DMS114 treated with DMSO at 0.1 percent for 48 hours (cell line): ENCODE measurements around the gene RBMS2.
A peak's percentile ranks its signal among the peaks of the same experiment; 100 is the strongest.

Experiments
- DNase-seq: peaks from one replicate; lab custom pipeline; 2025; ENCODE audit not compliant: unreplicated experiment; lab: John Stamatoyannopoulos, UW

The RBMS2 gene

GRCh38 chr12:56581418-56582145 is 60.0 kb downstream of the RBMS2 start:
- DNase-seq = no peak

DNA sequence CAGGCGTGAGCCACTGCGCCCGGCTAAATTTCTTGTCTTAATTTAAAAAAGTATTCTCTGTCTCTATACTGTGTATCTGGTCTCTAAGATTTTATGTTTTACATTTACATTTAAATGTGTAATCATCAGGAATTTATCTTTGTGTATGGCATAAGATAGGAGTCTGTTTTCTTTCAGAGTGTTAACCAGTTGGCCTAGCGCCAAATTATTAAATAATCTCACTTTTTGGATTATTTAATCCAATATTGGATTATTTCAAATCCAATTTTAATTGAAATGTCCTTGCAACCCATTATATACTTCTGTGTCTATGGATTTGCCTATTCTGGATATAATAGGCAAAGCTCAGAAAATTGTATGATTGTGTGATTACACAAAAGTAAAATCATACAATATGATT is 63.5 kb downstream of the RBMS2 start:
- no peak for DNase-seq

DNA sequence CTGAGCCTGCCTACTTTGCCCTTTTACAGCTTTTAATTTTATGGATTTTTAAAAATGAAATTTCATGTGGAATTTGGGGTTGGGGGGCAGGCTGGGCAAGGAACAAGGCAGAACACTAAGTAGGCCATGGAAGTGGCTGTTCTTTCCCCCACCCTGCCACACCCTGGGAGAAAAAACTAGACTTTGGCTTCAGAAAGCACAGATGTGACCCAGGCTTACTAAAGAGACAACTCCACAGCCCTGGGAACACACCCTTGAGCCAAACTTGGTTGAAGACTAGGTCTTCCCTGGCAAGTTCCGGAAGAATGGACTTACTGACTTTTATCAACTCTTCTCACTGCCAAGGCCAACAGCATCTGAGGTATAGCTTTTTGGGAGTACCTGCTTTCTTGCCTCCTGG is 68.2 kb downstream of the RBMS2 start:
- no peak for DNase-seq

GRCh38 chr12:56590237-56590830 is 68.7 kb downstream of the RBMS2 start:
- DNase-seq = peak; percentile 21

GRCh38 chr12:56591126-56591525 is 69.5 kb downstream of the RBMS2 start:
- no peak for DNase-seq

DNA sequence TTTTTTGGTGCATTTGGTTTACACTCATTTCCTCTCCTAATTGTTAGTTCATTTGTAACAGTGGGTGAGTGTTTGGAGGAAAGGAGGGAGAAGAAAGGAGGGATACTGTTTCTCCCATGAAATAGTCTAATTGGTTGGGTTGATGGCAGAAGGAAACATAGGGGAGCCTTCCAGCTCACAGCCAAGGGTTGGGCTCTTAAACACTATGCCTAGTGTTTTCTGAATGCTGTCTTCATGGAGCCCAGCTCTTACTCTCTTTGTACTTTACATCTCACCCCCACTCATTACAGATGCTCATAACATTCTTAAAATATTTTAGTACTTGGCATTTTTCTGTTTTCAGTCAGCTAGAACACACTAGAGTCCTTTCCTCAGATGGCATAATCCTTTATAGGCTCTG is 70.3 kb downstream of the RBMS2 start:
- DNase-seq = no peak

DNA sequence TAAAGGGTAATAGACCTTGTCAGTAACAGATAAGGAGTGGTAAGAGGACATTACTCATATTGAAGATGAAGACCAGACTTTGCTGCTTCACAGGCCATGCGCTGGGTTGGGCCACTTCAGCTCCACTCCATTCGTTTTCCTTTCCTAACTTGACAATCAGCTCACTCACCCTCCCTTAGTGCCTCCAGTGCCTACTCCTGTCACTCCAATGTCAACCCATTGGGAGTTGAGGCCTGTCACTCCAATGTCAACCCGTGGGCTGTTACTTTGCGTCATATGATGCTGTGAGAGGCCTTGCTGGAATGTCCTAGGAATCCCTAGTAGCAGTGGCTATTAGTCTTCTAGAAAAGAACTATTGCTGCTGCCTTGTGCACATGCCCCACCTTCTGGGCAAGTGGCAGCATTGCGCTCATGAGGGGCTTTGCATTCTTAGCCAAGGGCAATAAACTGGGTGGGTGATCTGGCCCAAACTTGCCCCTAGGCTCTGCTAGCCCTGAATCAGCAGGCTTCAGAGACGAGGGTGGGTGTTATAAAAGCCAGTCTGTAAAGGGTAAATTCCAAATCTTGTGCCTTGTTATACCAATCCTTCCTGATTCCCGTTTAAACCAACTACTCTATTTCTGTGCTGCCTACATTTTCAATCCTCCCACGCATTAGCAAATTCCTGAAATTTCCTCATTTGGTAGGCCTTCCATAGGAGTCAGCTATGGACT is 72.4 kb downstream of the RBMS2 start:
- peak; percentile 47 for DNase-seq

DNA sequence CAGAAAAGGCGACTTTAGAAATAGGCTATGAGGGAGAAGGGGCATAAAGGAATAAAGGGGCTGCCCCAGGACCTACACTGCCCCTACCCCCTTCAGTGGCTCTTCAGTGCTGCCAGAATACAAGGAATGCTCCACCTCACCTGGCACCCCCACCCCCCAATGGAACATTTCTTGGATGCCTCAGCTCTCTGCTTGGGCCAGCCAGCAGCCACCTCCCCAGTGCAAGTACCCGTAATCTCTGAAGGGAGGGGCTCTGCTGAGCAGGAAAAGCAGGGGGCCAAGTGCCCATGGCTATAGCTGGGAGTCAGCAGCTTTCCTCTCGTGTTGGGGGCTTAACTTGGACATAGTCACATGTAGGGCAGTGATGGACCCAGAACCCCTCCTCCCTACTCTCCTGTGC is 75.2 kb downstream of the RBMS2 start:
- no peak for DNase-seq

- DNase-seq = no peak
These were observed 77.4 kb downstream of the RBMS2 start for GRCh38 chr12:56599041-56599440.

DNA sequence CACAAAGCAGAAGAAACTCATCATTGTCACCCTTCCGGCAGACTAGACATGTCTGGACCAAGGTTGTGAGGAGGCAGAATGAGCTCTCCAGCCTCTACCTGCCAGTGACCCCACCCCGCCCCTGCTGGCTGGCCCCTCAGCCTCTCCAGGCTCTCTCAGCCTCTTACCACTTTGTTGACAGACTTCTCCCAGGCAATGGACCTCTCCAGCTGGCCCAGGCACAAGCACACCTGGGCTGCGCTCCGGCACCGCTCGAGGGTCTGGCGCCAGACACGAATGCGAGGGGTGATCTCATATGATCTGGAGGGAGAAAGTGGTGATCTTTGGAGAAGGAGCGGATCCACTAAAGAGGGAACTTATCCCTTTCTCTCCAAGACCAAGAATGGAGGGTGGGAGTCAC is 78.2 kb downstream of the RBMS2 start:
- DNase-seq = no peak

- no peak for DNase-seq
These were observed 79.1 kb downstream of the RBMS2 start for GRCh38 chr12:56600753-56601152.

GRCh38 chr12:56601503-56601902 is 79.9 kb downstream of the RBMS2 start:
- DNase-seq = peak; percentile 9

DNA sequence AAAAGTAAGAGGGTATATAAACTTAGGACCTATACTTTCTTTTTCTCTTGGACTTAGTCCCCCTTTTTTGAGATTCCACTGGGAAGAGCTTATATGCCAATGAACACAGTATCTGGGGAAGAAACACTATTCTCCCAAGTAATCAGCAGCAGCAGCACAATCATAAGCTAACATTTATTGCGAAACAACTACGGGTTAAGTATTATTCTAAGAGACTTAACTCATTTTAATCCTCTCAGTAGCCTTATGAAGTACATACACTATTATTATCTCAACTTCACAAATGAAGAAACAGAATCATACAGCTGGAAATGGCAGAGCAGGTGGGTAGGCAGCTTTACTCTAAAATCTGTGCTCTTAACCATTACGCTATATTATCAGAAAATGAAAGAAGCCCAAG is 80.6 kb downstream of the RBMS2 start:
- no peak for DNase-seq

DNA sequence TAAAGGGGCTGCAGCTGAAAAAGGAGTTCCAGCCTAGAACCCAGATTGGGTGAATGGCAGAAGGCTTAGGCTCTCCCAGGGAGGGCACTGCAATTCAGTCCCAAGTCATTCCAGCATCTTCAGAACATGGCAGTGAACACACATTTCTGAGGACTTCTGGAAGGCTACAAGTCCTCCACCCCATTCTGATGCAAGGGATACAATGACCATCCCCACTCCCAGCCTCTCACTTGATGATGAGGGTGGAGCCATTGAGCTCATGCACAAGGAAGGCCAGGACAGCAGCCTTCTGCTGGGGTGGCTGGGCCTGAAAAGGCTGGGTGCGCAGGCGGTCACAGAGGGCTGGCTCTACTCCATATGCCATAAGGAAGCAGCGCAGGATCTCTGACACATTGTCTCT is 82.7 kb downstream of the RBMS2 start:
- no peak for DNase-seq

DNA sequence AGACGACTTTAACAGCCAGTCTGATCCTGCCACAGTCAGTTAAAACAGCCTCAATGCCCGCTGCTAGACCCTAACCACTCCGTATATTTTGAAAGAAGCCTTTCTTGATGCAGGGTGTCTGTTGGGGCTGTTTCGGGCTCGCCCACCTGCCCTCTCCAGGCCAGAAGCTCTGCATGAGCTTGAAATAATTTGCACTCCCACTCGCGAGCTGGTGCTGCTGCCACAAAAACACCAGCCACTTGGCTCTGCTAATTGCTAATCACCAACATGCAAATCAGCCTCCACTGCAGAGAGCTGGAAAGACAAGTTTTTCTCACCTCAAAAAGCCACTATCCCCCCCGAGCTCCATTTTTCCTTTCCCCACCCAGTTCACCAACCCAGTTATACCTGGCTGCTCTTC is 93.0 kb downstream of the RBMS2 start:
- DNase-seq = no peak

GRCh38 chr12:56616244-56616643 is 94.6 kb downstream of the RBMS2 start:
- no peak for DNase-seq

DNA sequence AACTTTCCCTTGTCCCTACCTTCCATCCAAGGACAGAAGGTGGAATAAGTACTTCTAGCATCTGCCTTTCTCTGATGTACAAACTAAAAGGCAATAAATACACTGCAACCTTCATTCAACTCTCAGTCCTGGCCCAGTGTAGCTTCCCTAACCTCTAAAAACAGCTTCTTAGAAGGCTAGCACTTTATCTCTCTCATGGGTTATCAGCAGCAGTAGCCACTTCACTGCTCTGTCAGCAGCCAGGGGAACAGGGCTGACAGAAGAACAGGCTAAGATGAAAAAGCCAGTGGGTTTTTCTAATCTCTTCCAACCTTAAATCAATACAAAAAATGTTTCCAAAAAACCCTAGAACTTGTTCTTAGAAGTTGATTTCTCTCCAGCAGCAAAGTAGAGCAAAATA is 95.3 kb downstream of the RBMS2 start:
- no peak for DNase-seq

GRCh38 chr12:56622535-56622934 is 100.9 kb downstream of the RBMS2 start:
- DNase-seq = no peak

- DNase-seq = no peak
These were observed 105.1 kb downstream of the RBMS2 start for GRCh38 chr12:56626701-56627100.

DNA sequence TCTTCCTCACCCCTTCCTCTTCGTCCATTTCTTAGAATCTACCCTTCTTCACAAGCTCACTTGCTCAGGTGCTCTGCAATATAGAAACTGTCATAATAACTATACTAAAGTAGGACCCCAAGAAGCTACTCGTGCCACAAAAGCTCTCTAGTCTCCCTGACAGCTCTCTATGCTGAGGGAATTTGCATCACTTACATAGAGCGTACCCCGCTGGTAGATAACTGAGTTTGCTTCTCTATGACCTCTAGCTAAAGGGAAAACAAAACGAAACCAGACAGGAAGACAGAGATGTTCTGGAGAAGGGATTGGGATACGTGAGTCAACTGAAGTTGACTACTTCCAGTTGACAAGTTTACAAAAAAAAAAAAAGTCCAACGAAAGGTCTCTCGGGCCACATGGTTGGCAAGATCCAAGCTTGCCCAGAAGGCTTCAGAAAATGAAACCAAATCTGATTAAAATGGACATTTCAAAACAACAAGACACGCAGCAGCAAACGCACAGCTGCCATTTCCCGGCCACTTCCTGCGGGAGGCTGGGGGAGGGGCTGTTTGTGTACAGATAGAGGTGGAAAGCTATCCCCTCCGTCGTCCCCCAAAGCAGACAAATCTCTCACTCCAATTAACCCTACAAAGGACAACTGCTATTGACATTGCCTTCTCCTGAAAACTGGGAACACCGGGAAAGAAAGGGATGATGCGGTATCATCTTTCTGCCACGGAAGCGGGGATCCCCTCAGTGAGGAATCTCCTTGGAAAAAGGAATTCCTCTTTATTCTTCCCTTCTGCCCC is 107.2 kb downstream of the RBMS2 start:
- peak; percentile 35 for DNase-seq

DNA sequence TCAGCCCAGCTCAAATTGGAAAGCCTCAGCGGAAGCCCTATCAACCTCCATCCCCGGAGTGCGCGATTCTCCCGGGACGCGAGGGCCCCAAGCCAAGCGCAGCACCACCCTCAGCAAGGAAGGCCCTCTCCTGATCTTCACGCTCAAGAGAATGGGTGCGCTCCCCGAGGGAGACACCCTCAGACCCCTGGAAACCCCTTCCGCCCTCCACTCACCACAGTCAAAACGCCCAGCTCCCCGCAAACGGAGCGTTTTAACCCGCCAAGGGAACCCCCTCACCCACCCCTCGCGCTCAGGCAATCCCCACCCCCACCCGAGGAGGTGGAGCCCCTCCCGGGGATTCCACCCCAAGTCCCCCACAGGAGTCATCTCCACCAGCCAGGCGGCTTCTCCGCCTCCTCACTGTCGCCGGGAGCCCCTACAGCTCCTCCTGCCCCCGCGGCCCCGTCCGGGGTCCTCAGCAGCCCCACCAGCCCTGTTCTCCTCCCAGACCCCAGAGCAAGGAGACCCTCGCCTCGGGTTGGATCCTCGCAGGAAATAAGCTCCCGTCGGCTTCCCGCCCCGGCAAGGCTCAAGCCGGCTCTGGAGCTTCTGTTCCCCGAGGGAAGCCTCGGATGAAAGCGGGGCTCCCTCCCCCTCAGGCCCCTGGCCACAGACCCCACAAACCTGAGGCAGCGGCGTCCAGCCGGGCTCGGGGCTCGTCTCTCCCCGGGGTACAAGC is 108.0 kb downstream of the RBMS2 start:
- DNase-seq = no peak
